Colonic mucosa (tissue), 4 donors: ENCODE data around the gene KLRF1. TPM values are rescaled to one million over a fixed set of nuclear protein-coding genes. Genes with fewer than 3 reads are reported as not detected.

Experiments used
- DNase-seq: peaks from one replicate; pipeline ENCODE4 v3.0.0-alpha.2; 2020
- H3K27ac ChIP-seq: fragments of 200-600 bp; one replicate; pipeline ENCODE4 v1.8.0; 2021
- H3K27me3 ChIP-seq: fragments of 200-600 bp; one replicate; pipeline ENCODE4 v1.8.0; 2021
- H3K36me3 ChIP-seq: fragments of 200-600 bp; one replicate; pipeline ENCODE4 v1.8.0; 2021
- H3K4me1 ChIP-seq: fragments of 200-600 bp; one replicate; pipeline ENCODE4 v1.8.0; 2021; ENCODE audit warnings: mild to moderate bottlenecking
- H3K4me3 ChIP-seq: fragments of 200-600 bp; one replicate; pipeline ENCODE4 v1.8.0; 2021
- H3K9ac ChIP-seq, 2 donors: one replicate each; pipeline ENCODE4 v1.7.0; 2013; ENCODE audit warnings: control low read depth in 2 of 2, low read depth in 2 of 2, low read length in 2 of 2
- H3K9me3 ChIP-seq: fragments of 200-600 bp; one replicate; pipeline ENCODE4 v1.8.0; 2021
- intact Hi-C: fragments of 100-400 bp; cut with DNase I; formaldehyde crosslinking; loops from one replicate; pipeline ENCODE4 v1.14.1; 2022
- total RNA-seq, 2 donors: library from RNA; stranded (reverse); fragmentation: NEBNext Ultra II Directional in 1 of 2; extraction: Animal tissue kit (Norgen Biotek cat#: 25700) in 1 of 2; gene quantifications; one replicate each; pipeline ENCODE4 v1.2.1, GENCODE V29; 2021
- TF ChIP-seq, protein P1 (sequence below): fragments of 200-600 bp; IDR thresholded peaks from one replicate; pipeline ENCODE4 v1.8.0; 2022; ENCODE audit warnings: antibody characterized with exemption, mild to moderate bottlenecking
- donor health status: healthy.
- donor health status: DM: no; HTN: no; CAD: no.
- donor health status: DM: no; HTN: no; CAD: no.

KLRF1 gene, protein sequence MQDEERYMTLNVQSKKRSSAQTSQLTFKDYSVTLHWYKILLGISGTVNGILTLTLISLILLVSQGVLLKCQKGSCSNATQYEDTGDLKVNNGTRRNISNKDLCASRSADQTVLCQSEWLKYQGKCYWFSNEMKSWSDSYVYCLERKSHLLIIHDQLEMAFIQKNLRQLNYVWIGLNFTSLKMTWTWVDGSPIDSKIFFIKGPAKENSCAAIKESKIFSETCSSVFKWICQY
- under 1 TPM; 0.40 to 0.61 TPM for total RNA-seq

- intact Hi-C loops = no loop called here
- Histone ChIP-seq H3K4me1 (no peaks in the 10 kb centered on the region), H3K9ac (no peak within 1 kb of the TSS), H3K27me3 (no peaks in the 10 kb centered on the region), H3K9me3 (no peaks in the 10 kb centered on the region), H3K4me3 (no peak within 1 kb of the TSS), H3K36me3 (no peaks in the 10 kb centered on the region), H3K27ac (no peak within 1 kb of the TSS)
- TF ChIP-seq, protein P1, sequence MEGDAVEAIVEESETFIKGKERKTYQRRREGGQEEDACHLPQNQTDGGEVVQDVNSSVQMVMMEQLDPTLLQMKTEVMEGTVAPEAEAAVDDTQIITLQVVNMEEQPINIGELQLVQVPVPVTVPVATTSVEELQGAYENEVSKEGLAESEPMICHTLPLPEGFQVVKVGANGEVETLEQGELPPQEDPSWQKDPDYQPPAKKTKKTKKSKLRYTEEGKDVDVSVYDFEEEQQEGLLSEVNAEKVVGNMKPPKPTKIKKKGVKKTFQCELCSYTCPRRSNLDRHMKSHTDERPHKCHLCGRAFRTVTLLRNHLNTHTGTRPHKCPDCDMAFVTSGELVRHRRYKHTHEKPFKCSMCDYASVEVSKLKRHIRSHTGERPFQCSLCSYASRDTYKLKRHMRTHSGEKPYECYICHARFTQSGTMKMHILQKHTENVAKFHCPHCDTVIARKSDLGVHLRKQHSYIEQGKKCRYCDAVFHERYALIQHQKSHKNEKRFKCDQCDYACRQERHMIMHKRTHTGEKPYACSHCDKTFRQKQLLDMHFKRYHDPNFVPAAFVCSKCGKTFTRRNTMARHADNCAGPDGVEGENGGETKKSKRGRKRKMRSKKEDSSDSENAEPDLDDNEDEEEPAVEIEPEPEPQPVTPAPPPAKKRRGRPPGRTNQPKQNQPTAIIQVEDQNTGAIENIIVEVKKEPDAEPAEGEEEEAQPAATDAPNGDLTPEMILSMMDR = no peak
- DNase-seq = no peak
Observed at GRCh38 chr12:9827209-9827888, at the start of gene KLRF1. Gene KLRF1 (plus strand): TSS chr12:9827481. CDS start chr12:9827545, 64 bp downstream.

GRCh38 chr12:9779209-9779608 is 48.1 kb upstream of the KLRF1 start:
- Histone ChIP-seq H3K9ac (no peak overlapping the region), H3K27ac (no peak overlapping the region), H3K36me3 (no peaks in the 10 kb centered on the region), H3K27me3 (no peaks in the 10 kb centered on the region), H3K4me3 (no peak overlapping the region), H3K9me3 (no peaks in the 10 kb centered on the region), H3K4me1 (no peaks in the 10 kb centered on the region)
- DNase-seq = no peak
- TF ChIP-seq, protein P1 = no peak
- intact Hi-C loops = no loop called here

- TF ChIP-seq, protein P1 = no peak
- intact Hi-C loops = no loop called here
- Histone ChIP-seq H3K4me3 (no peak overlapping the region), H3K27ac (no peak overlapping the region), H3K4me1 (no peaks in the 10 kb centered on the region), H3K36me3 (no peaks in the 10 kb centered on the region), H3K27me3 (no peaks in the 10 kb centered on the region), H3K9me3 (no peaks in the 10 kb centered on the region), H3K9ac (no peak overlapping the region)
- no peak for DNase-seq
Observed at GRCh38 chr12:9781360-9781759, 45.9 kb upstream of the KLRF1 start.

GRCh38 chr12:9782547-9783382 is 44.5 kb upstream of the KLRF1 start:
- no peak overlapping the region for H3K4me3 ChIP-seq
- no peak overlapping the region for H3K27ac ChIP-seq
- H3K27me3 ChIP-seq = no peaks in the 10 kb centered on the region
- no peak overlapping the region for H3K9ac ChIP-seq
- no peaks in the 10 kb centered on the region for H3K4me1 ChIP-seq
- no peaks in the 10 kb centered on the region for H3K9me3 ChIP-seq
- no peak for DNase-seq
- H3K36me3 ChIP-seq = no peaks in the 10 kb centered on the region
- TF ChIP-seq, protein P1 = no peak
- intact Hi-C loops = no loop called here

- Histone ChIP-seq H3K4me1 (no peaks in the 10 kb centered on the region), H3K36me3 (no peaks in the 10 kb centered on the region), H3K9me3 (no peaks in the 10 kb centered on the region), H3K9ac (no peak overlapping the region), H3K27me3 (no peaks in the 10 kb centered on the region), H3K4me3 (no peak overlapping the region), H3K27ac (no peak overlapping the region)
- intact Hi-C loops = no loop called here
- no peak for DNase-seq
- TF ChIP-seq, protein P1 = no peak
Observed at GRCh38 chr12:9784326-9784725, 43.0 kb upstream of the KLRF1 start.
